NT2/D1 (cell line): ENCODE data around the gene TCF15.

Source experiments
- DNase-seq: peaks from one replicate; pipeline ENCODE4 v3.0.0-alpha.2; 2011; ENCODE audit warnings: low read depth, low spot score
- H3K27me3 ChIP-seq: 2 replicates; pipeline ENCODE4 v1.6.0; 2011; ENCODE audit warnings: mild to moderate bottlenecking; ENCODE audit not compliant: insufficient read length, insufficient read depth
- H3K36me3 ChIP-seq: 2 replicates; pipeline ENCODE4 v1.6.1; 2011; ENCODE audit warnings: mild to moderate bottlenecking, low read length, mixed read lengths; ENCODE audit not compliant: insufficient read depth, insufficient read length
- H3K4me1 ChIP-seq: 2 replicates; pipeline ENCODE4 v1.5.1; 2011; ENCODE audit not compliant: insufficient read depth, insufficient read length
- H3K4me3 ChIP-seq: 2 replicates; pipeline ENCODE4 v1.5.1; 2011; ENCODE audit warnings: low read depth; ENCODE audit not compliant: insufficient read length
- H3K9ac ChIP-seq: 2 replicates; pipeline ENCODE4 v1.6.0; 2011; ENCODE audit warnings: low read depth; ENCODE audit not compliant: insufficient read length
- H3K9me3 ChIP-seq: 2 replicates; pipeline ENCODE4 v1.5.1; 2011; ENCODE audit warnings: mild to moderate bottlenecking, low read length; ENCODE audit not compliant: insufficient read depth
- SUZ12 ChIP-seq: IDR thresholded peaks from 2 replicates; pipeline ENCODE4 v1.6.1; 2011; ENCODE audit not compliant: insufficient read length, insufficient read depth; ENCODE audit errors: extremely low read depth
- YY1 ChIP-seq: IDR thresholded peaks from 2 replicates; pipeline ENCODE4 v1.6.1; 2011; ENCODE audit not compliant: insufficient read length, insufficient read depth
- ZNF274 ChIP-seq: IDR thresholded peaks from 2 replicates; pipeline ENCODE4 v1.6.1; 2011; ENCODE audit warnings: mild to moderate bottlenecking, low read depth, low read length

The TCF15 gene

DNA sequence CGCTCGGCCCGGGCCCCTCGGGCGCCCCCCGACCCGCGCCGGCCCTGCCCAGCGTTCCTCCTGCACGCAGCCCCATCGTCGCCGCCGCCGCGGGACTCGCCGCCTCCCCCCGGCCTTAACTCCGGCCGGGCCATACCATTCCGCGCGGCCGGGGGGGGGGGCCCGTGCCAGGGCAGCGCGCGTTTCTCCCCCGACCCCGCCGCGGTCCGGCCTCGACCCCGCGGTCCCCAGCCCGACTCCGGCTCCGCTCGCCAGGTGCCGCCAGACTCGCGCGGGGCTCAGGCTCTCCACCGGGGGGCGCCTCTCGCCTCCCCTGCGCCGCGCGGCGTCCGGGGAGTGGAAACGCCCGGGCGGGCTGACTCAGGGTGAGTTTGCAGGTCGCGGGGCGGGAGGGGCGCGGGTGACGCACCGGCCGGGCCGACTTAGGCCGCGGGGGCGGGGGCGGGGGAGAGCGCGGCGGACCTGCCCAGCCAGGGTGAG is 43.0 kb upstream of the TCF15 start, which contains the start of gene SRXN1:
SRXN1 (minus strand) TSS at position 91 of the 480 bp plus-strand sequence; CDS start at position 76, 15 bp downstream.
- peak within 1 kb of the TSS; percentile 94 for H3K4me3 ChIP-seq
- peaks cover 7% of the 10 kb centered on the region for H3K4me1 ChIP-seq
- no peaks in the 10 kb centered on the region for H3K27me3 ChIP-seq
- TF ChIP-seq YY1 = no peak
- TF ChIP-seq ZNF274 = no peak
- no peak for TF ChIP-seq SUZ12
- no peaks in the 10 kb centered on the region; the same call in 1 of the 2 replicates for H3K9me3 ChIP-seq
- DNase-seq = peak; percentile 78
- H3K36me3 ChIP-seq = peaks cover 26% of the 10 kb centered on the region
- peak within 1 kb of the TSS; percentile 93 for H3K9ac ChIP-seq

DNA sequence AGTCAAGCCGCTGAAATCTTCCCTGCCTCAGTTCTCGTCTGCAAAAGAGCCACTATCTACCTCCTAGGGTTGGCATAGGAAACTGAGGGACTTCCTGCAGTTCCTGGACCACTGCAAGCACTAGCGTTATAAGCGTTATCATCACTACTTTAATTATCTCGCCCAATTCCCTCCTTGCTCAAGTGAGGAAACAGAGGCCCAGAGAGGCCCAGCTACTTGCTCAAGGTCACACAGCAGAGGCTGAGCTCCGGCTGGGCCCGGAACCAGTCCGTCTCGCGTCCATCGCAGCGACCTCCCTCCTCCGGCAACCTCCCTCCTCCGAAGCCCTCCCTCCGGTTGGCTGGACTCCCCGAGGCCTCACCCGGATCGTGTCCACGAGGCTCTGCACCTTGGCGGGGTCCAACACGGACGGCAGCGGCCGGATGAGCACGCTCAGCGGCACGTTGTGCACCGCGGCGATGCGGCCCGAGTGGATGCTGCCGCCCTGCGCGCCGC is 42.6 kb upstream of the TCF15 start:
- H3K36me3 ChIP-seq = peaks cover 31% of the 10 kb centered on the region
- H3K27me3 ChIP-seq = no peaks in the 10 kb centered on the region
- no peak for DNase-seq
- H3K4me3 ChIP-seq = peak overlapping the region; percentile 94
- H3K4me1 ChIP-seq = peaks cover 7% of the 10 kb centered on the region
- TF ChIP-seq ZNF274 (no peak), SUZ12 (no peak), YY1 (no peak)
- H3K9me3 ChIP-seq = no peaks in the 10 kb centered on the region; the same call in 1 of the 2 replicates
- H3K9ac ChIP-seq = peak overlapping the region; percentile 93

DNA sequence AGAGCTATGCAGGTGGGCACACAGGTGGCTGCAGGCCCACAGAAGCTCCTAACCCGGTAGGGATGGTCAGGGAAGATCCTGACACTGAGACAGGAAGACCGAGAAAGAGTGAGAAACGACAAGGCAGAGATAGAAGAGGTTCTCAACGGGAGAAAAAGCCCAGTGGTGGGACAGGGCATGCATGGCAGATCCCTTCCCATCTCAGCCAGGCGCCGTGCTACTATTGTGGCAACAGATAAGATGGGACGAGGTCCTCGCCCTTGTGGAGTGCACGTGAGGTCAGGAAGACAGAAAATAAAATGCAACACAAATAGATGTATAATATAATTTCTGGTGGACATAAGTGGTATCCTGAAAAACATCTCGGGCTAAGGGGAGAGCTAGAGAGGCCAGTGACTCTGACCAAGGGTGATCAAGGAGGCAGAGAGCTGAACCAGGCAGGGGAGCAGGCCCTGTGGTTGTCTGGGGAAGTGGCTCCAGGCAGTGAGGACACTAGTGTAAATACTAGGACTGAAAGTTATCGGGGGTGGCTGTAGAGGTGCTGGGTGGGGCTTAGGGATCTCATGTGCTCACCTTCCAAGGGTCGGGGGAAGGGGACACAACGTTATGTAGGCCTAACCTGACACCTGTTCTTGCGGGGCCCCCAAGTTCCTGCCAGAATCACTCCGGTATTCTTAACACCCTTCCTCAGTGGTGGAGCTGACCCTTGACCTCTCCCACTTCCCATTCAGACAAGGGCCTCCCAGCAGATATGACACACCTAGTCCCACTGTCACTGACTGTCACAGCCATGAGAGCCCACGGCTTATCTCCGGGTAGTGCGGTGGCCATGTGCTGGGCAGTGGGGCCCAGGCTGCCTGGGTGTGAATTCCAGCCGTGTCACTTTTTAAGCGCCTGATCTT is 41.9 kb upstream of the TCF15 start:
- TF ChIP-seq YY1 (no peak), SUZ12 (no peak), ZNF274 (no peak)
- no peak for DNase-seq
- H3K9ac ChIP-seq = peak overlapping the region; percentile 93

DNA sequence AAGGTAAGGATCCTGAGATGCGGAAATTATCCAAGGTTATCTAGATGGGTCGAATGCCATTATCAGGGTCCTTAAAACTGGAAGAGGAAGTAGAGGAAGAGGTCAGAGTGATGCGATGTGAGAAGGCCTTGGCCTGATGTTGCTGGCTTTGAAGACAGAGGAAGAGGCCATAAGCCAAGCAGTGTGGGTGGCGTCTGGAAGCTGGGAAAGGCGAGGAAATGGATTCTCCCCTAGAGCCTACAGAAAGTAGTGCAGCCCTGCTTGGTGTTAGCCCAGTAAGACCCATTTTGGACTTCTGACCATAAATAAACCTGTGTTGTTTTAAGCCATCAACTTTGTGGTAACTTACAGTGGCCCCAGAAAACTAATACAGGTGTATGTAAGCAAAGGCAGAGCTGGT is 40.8 kb upstream of the TCF15 start:
- Histone ChIP-seq H3K9ac (no peak overlapping the region), H3K4me3 (no peak overlapping the region), H3K4me1 (peaks cover 7% of the 10 kb centered on the region), H3K27me3 (no peaks in the 10 kb centered on the region), H3K36me3 (peaks cover 40% of the 10 kb centered on the region), H3K9me3 (no peaks in the 10 kb centered on the region; the same call in 1 of the 2 replicates)
- TF ChIP-seq ZNF274 (no peak), YY1 (no peak), SUZ12 (no peak)
- DNase-seq = no peak

More for the DNA sequence above, 41.9 kb upstream of the TCF15 start:
- peak overlapping the region; percentile 94 for H3K4me3 ChIP-seq
- peaks cover 38% of the 10 kb centered on the region for H3K36me3 ChIP-seq
- peaks cover 7% of the 10 kb centered on the region for H3K4me1 ChIP-seq
- H3K27me3 ChIP-seq = no peaks in the 10 kb centered on the region
- no peaks in the 10 kb centered on the region; the same call in 1 of the 2 replicates for H3K9me3 ChIP-seq

DNA sequence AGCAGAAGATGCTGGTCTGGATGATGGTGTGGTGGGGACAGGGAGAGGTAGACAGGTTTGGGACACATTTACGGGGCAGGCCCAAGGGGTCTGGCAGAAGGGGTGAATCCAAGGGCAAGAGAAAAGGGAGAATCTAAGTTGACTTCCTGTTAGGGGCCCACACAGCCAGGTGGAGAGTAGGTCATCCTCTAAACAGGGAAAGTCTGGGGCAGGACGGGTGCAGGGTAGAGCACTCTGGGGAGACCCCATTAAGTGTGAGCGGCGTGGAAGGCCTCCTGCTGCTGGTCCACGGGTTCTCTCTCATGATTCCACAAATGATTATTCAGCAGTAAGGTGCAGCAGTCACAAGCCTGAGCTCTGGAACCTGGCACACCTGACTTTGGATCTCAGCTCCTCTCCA is 40.2 kb upstream of the TCF15 start:
- no peak for TF ChIP-seq YY1
- no peak for TF ChIP-seq SUZ12
- no peak for TF ChIP-seq ZNF274
- DNase-seq = no peak
- Histone ChIP-seq H3K36me3 (peaks cover 40% of the 10 kb centered on the region), H3K9ac (no peak overlapping the region), H3K27me3 (no peaks in the 10 kb centered on the region), H3K9me3 (no peaks in the 10 kb centered on the region; the same call in 1 of the 2 replicates), H3K4me1 (peaks cover 7% of the 10 kb centered on the region), H3K4me3 (no peak overlapping the region)

DNA sequence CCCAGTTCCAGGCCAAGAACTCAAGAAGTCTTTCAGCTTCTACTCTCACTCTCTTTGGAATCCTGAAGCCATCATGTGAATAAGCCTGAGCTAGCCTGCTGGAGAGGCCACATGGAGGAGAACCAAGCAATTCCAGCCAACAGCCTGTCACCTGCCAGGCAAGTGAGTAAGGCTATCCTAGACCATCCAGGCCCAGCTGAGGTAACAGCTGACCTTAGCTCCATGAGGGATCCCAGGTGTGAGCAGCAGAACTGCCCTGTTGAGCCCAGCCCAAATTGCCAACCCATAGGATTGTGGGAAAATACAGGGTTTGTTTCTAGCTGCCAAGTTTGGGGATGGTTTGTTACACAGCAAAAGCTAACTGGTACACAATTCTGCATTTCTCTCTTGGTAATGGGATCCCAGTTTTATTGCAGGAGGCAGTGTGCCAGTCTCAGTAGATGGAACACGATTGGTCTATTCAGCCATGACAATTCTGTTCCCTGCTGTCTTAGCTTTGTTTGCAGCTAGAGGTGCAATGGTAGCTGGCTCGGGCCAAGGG is 37.4 kb upstream of the TCF15 start:
- Histone ChIP-seq H3K27me3 (no peaks in the 10 kb centered on the region), H3K9me3 (no peaks in the 10 kb centered on the region; the same call in 1 of the 2 replicates), H3K4me3 (no peak overlapping the region), H3K36me3 (peaks cover 40% of the 10 kb centered on the region), H3K9ac (no peak overlapping the region), H3K4me1 (no peaks in the 10 kb centered on the region)
- DNase-seq = no peak
- TF ChIP-seq SUZ12 = no peak

DNA sequence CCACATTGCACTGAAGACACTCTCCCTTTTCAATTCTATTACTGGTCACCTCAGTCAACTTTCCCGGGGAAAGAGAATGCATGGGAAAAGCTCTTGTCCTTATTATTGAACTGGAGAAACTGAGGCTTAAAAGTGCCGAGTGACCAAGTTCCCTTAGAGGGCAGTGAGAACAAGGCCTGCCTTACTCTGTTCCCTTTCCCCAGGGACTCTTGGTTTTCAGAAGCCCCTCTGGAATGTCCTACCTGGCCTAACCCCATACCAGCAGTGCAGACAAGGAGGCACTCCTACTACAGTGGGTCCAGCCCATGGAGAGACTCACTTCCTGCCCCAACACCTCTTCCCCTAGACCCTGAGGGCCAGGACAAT is 36.7 kb upstream of the TCF15 start:
- H3K36me3 ChIP-seq = peaks cover 40% of the 10 kb centered on the region
- H3K4me3 ChIP-seq = no peak overlapping the region
- H3K9me3 ChIP-seq = no peaks in the 10 kb centered on the region; the same call in 1 of the 2 replicates
- no peaks in the 10 kb centered on the region for H3K4me1 ChIP-seq
- DNase-seq = no peak
- TF ChIP-seq YY1 (no peak), ZNF274 (no peak), SUZ12 (no peak)
- H3K9ac ChIP-seq = no peak overlapping the region
- no peaks in the 10 kb centered on the region for H3K27me3 ChIP-seq
